ENCODE measurements around the gene ETV4. TPM values are rescaled to one million over a fixed set of nuclear protein-coding genes. Genes with fewer than 3 reads are reported as not detected.

ETV4 gene
- total RNA-seq, 2 donors from 2014 or later, result 0.48 to 1.3 TPM

DNA sequence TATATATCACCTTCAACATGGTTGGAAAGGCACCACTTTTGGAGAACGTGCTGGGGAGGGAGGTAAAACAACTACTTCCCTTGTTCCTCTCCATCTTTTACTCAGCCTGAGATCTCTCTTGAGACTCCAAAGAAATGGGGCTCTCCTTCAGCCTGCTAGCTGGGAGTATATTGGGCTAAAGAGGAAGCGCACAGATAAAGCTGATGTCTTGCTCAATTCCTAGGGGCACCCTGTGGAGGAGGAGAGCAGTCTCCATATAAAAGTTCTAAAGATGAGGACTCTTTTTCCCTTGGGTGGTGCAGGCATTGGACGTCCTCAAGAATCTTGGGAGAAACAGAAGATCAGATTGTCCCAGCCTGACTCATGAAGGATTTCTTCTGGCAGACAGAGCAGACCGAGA lies 4.6 kb upstream of the ETV4 start:
- intact Hi-C loops (cut with DNase I), result no loop called here

DNA sequence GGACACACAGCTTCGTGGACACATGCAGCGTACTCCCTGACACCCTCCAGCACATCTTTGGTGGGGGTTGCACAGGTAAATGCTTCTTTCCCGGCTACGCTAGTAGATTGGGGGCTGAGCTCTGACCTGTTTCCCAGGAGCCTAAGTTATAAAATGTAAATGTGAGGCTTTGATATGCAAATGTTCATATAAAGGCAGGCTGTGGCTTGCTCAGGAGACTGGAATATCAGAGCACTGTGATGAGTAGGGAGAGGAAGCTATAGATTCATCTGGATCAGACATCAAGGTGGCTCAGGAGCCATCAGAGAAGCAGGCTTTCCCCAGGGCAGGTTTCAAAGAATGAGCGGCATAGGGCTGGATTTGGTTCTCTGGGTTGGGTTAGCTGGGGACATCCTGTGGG lies 3.4 kb upstream of the ETV4 start:
- DNase-seq (ENCODE audit: low spot score), result no peak
- intact Hi-C loops (cut with DNase I), result no loop called here

More for the DNA sequence above, 4.6 kb upstream of the ETV4 start:
- no peak for DNase-seq (ENCODE audit: low spot score)

DNA sequence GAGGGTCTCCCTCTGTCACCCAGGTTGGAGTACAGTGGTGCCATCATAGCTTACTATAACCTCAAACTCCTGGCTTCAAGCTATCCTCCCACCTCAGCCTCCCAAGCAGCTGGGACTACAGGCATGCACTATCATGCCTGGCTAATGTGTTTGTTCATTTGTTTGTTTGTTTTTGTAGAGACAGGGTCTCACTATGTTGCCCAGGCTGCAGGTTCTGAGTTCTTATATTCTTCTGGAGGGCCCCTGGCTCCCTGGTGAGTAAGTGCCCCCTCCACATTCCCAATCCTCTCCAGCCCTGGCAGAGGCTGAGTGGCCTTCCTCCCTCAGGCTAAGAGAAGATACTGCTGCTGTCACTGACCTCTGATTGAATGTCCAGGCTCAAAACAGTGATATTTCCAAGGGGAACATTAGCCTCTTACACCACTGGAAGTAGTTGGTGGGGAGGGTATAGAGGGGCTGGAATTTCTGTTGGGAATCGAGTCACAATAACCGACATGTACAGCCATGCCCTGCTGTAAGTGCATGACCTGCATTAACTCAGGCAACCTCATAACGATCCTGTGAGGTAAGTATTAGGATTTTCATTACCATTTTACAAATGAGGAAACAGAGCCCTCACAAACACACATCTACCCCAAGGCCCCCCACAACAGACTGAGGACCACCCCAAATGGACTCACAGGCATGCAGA lies 2.7 kb upstream of the ETV4 start:
- intact Hi-C loops (cut with DNase I), result no loop called here
- no peak for DNase-seq (ENCODE audit: low spot score)

DNA sequence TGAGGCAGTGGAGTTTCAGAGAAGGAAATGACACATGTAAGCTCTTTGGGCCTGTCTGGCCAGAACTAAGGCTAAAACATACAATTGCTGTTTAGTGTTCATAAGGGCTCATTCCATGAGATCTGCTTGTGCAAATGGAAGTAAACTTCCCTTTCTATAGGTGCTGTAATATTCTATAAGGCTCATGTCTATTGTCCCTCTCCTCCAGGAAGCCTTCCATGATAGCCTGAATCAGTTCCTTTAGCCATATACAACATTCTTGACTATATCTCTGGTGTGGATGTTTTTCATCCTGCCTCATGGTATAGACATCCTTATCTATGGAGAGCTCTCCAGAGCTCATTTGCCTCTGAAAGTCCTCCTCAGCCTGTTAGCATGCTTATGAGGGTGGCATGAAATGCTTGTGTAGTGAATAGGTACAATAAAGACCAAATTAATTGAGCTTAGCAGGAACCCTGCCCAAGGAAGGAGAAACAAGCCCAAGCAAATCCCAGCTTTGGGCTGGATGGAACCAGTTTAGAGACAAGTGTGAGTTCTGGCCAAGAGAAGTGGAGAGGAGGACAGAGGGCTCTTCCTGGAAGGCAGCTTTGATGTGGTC lies 1.6 kb upstream of the ETV4 start:
- no peak for DNase-seq (ENCODE audit: low spot score)
- intact Hi-C loops (cut with DNase I), result no loop called here

DNA sequence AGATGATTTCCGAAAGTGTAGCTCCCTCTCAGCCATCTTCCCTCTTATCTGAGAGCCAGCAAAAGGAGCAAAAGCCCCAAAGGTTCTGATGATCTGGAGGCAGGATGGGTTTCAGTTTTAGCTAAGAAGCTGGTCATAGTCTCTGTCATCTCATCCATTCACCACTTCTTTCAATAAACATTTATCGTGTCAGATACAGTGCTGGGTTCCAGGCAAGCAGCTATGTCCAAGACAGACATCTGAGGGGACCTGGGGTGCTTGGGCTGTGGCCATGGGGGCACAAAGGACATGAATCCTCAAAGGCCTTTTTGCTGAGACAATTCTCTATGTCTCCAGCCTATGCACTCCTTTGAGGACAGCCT lies 1.0 kb upstream of the ETV4 start:
- no peak for DNase-seq (ENCODE audit: low spot score)
- intact Hi-C loops (cut with DNase I), result no loop called here

DNA sequence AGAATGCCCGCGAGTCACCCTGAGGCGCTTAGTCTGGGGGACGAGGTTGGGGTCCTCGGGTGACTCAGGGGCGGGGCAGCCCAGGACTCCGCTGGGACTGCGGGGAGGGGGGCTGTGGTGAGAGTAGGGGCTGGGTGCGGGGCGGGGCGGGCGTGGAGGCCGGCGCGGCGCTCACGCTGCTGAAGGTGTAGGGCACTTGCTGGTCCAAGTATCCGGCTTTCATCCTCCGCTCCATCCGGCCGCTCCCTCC lies 832 bp downstream of the ETV4 start:
- no peak for DNase-seq (ENCODE audit: low spot score)

DNA sequence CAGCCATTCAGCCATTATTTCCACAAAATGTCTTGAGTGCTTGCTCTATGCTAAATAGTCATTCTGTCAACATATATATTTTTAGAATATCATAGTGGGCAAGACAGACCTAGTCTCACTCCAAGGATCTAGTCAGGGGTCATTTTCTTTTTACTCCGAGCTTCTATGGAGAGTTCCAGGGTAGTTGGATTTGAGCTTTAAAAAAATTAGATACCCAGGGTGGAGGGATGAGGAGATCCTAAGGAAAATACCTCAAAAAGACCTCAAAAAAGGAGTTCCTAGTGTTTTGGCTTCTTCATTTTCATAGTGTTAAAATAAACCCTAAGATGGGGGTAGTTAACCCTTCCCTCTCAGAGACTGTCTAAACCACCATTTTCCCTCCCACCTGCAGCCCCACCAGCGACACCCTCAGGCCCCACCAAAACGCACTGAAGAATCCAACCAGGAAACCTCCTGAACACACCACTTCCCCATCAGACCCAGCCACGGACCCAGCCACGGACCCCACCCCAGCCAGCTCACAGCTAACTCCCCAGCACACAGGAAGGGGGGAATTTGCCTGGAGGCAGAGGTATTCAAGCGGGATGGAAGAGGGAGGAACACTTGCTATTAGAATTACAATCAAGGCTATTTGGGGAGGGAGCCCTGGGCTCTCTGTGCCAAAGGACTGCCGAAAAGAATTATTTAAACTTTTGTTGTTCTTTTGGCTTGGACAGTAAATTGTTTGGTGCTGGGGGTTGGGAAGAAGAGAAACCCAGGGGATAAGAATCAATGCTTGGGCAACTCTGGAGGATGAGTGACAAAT lies 2.2 kb downstream of the ETV4 start:
- intact Hi-C loops (cut with DNase I), result no loop called here
- DNase-seq (ENCODE audit: low spot score), result no peak

More for the DNA sequence above, 832 bp downstream of the ETV4 start:
- intact Hi-C loops (cut with DNase I), result no loop called here

DNA sequence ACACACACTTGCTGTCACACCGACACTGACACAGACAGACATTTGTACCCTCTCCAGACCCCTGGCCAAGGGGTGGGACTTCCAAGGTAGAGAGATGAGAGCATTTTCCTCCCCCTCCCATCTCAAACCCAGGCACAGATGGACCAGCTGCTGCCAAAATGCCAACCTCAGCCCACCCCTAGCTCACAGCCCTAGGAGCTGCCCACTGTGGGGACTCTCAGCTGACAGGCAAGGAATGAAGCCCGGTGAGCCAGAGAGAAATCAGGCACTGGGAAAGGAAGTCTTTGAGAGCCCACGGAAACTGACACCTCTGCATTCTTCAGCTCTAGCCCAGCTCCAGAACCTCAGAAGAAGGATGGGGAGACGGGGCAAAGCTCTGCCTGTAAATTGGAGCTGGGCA lies 2.8 kb downstream of the ETV4 start:
- no peak for DNase-seq (ENCODE audit: low spot score)
- intact Hi-C loops (cut with DNase I), result no loop called here

DNA sequence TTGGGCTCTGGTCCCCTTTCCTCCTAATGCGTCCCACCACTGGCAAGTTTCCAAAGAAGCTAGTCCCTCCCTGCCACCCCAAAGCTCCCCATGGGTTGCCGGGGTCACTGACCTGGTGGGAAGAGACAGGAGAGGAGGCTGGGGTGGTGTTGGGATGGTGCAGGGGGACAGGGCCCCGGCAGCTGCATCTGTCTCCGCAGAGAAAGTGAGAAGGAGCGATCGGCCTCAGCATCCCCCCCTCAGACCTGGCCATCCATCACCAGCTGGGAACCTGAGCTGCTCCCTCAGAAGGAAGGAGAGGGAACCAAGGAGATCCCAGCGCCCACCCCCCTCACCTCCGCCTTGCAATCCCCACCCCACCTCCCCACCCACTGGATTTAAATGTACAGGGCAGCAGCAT lies 3.3 kb downstream of the ETV4 start:
- no peak for DNase-seq (ENCODE audit: low spot score)
- intact Hi-C loops (cut with DNase I), result no loop called here

DNA sequence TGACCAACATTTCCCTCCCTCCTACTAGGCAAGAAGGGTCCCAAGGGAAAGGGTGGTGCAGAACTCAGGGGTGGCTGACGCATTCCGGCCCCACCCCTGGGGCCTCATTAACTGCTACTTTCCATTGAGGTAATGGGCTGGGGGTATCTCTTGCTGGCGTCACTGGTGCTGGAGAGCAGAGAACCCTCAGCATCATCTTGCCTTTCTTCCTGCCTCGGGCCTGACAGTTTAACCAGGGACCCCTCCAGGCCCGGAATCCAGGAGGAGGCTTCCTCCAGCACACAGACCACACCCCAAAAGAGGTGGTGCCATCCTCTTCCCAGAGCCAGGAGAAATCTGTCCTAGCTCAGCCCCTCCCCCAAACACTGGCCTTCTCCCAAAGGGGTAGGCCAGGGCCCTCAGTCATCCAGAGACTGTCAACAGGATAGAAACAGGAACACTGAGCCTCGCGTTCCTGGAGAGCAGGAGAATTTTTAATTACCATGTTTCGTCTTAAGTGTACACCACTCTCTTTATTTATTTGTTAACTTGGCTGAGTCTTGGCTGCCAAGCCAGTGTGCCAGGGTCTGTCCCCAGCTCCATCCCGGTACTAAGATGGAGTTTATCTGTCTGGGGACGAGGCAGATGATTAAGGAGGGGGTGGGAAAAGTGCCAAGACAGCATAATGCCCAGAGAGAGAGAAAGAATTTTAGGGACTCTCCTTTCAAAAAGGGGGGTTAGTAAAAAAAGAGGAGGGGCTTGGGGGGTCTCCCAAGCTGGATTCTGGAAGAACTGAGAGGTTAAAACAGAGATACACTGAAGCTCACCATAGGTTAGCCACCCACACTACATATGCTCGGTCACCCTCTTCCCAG lies 5.1 kb downstream of the ETV4 start:
- no peak for DNase-seq (ENCODE audit: low spot score)
- intact Hi-C loops (cut with DNase I), result no loop called here

DNA sequence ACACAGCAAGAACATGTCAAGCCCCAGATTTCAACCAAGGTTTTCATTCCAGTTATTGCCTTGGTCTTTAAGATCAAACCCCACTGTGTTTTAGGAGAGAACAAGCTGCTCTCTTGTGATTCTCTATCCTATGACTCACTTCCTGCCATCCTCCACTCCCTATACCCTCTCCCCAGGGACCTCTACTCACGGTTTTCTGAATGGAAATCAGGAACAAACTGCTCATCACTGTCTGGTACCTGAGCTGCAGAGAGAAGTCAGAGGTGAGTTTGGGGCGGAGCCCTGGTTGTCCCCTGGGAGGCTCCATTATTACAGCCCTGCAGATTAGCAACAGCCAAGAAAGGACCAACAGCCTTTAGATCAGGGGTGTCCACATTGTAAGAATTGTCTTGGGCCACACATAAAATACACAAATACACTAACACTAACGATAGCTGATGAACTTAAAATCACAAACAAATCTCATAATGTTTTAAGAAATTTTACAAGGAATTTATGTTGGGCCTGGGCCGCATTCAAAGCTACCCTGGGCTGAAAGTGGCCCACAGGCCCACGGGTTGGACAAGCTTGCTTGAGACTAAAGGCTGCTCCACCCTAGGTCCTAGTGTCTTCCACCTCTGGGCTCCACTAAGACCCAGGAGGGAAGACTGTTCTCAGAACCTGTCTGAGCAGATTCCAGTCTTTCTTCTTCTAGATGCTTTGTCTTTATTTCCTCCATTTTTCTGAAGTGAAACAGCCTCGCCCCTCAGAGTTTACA lies 9.7 kb downstream of the ETV4 start:
- intact Hi-C loops (cut with DNase I), result no loop called here
- DNase-seq (ENCODE audit: low spot score), result peak; percentile 23

DNA sequence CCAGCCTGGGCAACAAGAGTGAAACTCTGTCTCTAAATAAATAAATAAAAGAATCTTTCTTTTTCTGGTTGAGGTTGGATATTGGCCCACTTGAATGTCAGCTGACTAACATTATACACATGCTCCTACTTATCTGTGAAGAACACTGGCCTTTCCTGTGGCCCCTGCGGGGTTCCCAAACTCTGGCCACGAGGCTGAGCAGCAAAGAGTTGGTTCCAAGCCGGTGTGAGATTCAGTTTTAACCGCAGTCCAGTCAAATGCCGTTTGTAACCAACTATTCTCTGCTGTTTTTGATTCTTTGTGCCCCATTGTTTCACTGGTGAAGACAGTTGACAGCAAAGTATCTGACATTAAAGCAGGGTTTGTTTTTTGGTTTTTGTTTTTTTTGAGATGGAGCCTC lies 11.2 kb downstream of the ETV4 start:
- intact Hi-C loops (cut with DNase I), result no loop called here
- peak; percentile 22 for DNase-seq (ENCODE audit: low spot score)

DNA sequence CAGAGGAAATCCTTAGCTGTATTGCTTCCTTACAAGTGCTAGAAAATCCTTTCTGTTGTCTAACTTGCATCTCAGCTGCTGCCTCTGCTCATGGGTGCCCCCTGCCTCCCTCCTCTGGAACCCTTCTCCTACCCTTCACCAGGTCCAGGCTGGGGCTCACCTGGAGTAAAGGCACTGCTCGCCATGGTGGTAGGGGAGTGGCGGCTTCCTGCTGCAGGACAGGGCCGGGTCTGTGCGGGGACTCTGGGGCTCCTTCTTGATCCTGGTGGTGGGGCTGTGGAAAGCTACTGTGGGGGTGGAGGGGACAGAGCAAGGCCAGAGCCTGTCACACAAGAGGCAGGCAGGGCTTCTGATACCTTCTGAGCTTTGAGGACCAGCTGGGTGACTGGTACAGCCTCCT lies 12.4 kb downstream of the ETV4 start:
- intact Hi-C loops (cut with DNase I), result no loop called here
- DNase-seq (ENCODE audit: low spot score), result peak; percentile 26

DNA sequence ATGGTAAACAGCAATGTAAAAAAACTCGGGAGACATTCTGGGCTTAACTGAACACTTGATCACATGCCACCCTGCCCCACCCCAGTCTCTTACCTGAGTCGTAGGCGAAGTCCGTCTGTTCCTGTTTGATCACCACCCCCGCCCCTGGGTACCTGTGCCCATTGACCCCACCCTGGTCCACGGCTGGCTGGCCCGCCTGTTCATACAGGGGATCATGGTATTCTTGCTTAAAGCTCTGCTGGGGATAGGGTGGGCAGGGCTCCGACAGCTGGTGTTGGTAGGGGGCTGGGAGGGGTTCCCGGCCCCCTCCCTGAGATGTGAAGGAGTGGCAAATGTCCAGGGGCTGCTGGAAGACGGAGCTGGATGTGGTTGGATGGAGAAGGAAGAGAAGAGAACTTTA lies 13.6 kb downstream of the ETV4 start:
- intact Hi-C loops (cut with DNase I), result no loop called here
- peak; percentile 58 for DNase-seq (ENCODE audit: low spot score)

DNA sequence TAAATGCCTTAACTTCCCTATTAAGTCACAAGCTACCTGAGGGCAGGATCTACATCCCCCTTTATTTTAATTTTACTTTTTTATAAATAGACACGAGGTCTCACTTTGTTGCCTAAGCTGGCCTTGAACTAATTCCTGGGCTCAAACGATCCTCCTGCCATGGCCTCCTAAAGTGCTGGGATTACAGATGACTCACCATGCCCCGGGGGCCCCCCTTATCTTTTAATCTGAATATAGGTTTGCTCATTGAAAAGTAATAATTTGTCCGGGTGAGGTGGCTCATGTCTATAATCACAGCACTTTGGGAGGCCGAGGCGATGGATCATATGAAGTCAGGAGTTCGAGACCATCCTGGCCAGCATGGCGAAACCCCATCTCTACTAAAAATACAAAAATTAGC lies 14.2 kb downstream of the ETV4 start:
- intact Hi-C loops (cut with DNase I), result no loop called here
- peak; percentile 36 for DNase-seq (ENCODE audit: low spot score)

DNA sequence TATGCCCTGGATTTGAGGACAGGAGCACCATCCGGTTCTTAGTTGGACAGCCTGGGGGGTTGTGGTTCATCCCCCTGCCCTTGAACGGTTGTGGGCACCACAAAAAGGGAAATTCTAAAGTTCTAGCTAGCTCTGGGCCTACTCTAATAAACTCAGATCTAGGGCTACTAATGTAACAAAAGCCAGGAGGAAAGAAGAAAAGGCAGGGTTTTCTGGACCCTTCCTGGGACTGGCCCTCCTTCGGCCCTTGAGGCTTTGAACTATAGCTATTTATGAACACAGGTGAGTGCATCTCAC lies 15.1 kb downstream of the ETV4 start:
- intact Hi-C loops (cut with DNase I), result no loop called here
- DNase-seq (ENCODE audit: low spot score), result no peak

DNA sequence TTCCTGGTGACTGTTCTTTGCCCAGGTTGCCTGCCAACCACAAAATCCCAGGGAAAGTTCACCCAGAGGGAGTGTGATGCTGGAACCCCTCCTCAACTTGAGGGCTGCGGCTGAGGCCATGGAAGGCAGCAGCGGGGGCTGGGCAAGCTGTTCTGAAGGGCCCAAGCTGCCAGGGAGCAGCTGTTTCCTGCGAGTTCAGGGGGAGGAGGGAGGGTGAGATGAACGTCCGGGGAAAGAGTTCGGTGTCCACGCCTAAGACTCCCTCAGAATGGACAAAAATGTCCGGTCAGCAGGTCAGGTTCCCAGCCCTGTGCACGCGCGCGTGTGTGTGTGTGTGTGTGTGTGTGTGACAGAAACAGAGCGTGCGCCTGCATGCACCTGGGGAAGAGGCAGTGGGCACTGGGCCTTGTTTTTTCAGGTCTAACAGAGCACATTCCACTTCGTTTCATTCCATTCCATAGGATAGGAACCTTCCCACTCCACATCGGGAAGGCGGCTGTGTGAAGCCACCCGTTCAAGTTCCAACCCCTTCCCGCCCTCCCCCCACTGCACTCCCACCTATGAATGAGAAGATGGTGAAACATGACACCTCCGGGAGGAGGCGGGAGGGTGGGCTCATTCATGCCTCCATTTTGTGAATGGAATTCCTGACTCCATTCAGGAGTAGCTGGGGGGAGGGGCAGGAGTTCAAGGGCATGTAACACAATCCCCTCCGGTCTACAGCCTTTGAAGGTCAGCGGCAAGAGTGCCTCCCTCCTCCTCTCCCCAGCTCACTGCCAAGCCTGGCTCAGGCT lies 15.7 kb downstream of the ETV4 start:
- intact Hi-C loops (cut with DNase I), result no loop called here
- peak; percentile 87 for DNase-seq (ENCODE audit: low spot score)

DNA sequence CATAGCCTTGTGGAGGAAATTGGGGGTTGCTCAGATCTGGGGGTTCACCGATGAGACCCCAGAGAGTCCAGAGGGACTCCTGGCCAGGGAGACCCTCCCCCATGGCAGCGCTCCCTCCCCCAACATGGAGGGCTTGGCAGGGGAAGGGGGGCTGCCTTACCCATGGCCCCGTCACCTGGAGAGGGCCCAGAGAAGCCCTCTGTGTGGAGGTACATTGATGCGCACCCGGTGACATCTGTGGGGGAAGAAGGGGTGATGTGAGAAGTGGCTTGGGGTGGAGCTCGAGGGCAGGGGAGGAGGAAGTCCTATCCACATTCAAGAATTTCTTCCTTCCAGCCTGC lies 16.2 kb downstream of the ETV4 start:
- intact Hi-C loops (cut with DNase I), result no loop called here
- peak; percentile 62 for DNase-seq (ENCODE audit: low spot score)

All from posterior vena cava (tissue), 2 donors.